ENCODE measurements around the gene HMBS.
"Not testable (repeated sequence)": the region's sequence is repeated elsewhere in the genome, so short reads cannot be mapped to it uniquely, and the experiment has no call there.

Gene HMBS

GRCh38 chr11:119084663-119085436 is at the start of gene HMBS:
HMBS (plus strand) TSS chr11:119084881; CDS start chr11:119085034, 153 bp downstream.
- peak; percentile 81 to 84 for DNase-seq

GRCh38 chr11:119038884-119039283 is 45.8 kb upstream of the HMBS start:
- no peak for DNase-seq

- DNase-seq = not testable (repeated sequence)
Measured at GRCh38 chr11:119039471-119039870, 45.2 kb upstream of the HMBS start.

GRCh38 chr11:119041821-119042514 is 42.7 kb upstream of the HMBS start:
- DNase-seq = no peak

GRCh38 chr11:119042927-119043326 is 41.8 kb upstream of the HMBS start:
- no peak for DNase-seq

- DNase-seq = no peak
Measured at GRCh38 chr11:119044708-119045107, 40.0 kb upstream of the HMBS start.

- DNase-seq = no peak
Measured at GRCh38 chr11:119046489-119046888, 38.2 kb upstream of the HMBS start.

GRCh38 chr11:119047205-119047604 is 37.5 kb upstream of the HMBS start:
- no peak for DNase-seq

- no peak for DNase-seq
Measured at GRCh38 chr11:119048644-119049043, 36.0 kb upstream of the HMBS start.

GRCh38 chr11:119049081-119049480 is 35.6 kb upstream of the HMBS start:
- no peak for DNase-seq

- peak in 1 of 2 experiments; percentile 14 for DNase-seq
Measured at GRCh38 chr11:119051440-119052162, 33.1 kb upstream of the HMBS start.

GRCh38 chr11:119052163-119052814 is 32.4 kb upstream of the HMBS start:
- DNase-seq = no peak

- no peak for DNase-seq
Measured at GRCh38 chr11:119054418-119054817, 30.3 kb upstream of the HMBS start.

GRCh38 chr11:119055901-119056300 is 28.8 kb upstream of the HMBS start:
- no peak for DNase-seq

- DNase-seq = peak; percentile 21 to 25
Measured at GRCh38 chr11:119056421-119056999, 28.2 kb upstream of the HMBS start.

- peak; percentile 97 to 98 for DNase-seq
Measured at GRCh38 chr11:119057000-119057769, 27.5 kb upstream of the HMBS start, which contains the start of gene HYOU1. HYOU1 (minus strand) TSS chr11:119057205; CDS start chr11:119056160, 1,045 bp downstream.

- DNase-seq = not testable (repeated sequence)
Measured at GRCh38 chr11:119059128-119059527, 25.6 kb upstream of the HMBS start.

- DNase-seq = no peak
Measured at GRCh38 chr11:119061256-119061655, 23.4 kb upstream of the HMBS start.

GRCh38 chr11:119062779-119063178 is 21.9 kb upstream of the HMBS start:
- DNase-seq = no peak

- peak; percentile 35 to 36 for DNase-seq
Measured at GRCh38 chr11:119065369-119065768, 19.3 kb upstream of the HMBS start.

- DNase-seq = peak; percentile 97 to 98
Measured at GRCh38 chr11:119067371-119068222, 17.1 kb upstream of the HMBS start, which contains the start of gene VPS11. VPS11 (plus strand) TSS chr11:119067818; CDS start chr11:119067824, 6 bp downstream.

All from activated CD4-positive, alpha-beta T cell treated with anti-CD3 and anti-CD28 coated beads, Interleukin-2, amount 50 U/mL, for 4 hours (primary cell).